Inferior parietal cortex (tissue), 1 donor: Measurements from ENCODE around the gene CCT4.
"Not testable (repeated sequence)": the region's sequence is repeated elsewhere in the genome, so short reads cannot be mapped to it uniquely, and the experiment has no call there.

Source experiments
- DNase-seq: peaks from one replicate; pipeline ENCODE4 v3.0.0-alpha.2; 2016; ENCODE audit errors: extremely low spot score

CCT4 gene, protein sequence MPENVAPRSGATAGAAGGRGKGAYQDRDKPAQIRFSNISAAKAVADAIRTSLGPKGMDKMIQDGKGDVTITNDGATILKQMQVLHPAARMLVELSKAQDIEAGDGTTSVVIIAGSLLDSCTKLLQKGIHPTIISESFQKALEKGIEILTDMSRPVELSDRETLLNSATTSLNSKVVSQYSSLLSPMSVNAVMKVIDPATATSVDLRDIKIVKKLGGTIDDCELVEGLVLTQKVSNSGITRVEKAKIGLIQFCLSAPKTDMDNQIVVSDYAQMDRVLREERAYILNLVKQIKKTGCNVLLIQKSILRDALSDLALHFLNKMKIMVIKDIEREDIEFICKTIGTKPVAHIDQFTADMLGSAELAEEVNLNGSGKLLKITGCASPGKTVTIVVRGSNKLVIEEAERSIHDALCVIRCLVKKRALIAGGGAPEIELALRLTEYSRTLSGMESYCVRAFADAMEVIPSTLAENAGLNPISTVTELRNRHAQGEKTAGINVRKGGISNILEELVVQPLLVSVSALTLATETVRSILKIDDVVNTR

GRCh38 chr2:61888267-61889055, at the start of gene CCT4:
TSS of gene CCT4 (minus strand) at chr2:61888656. CDS start at chr2:61888507, 149 bp downstream.
- peak; percentile 89 for DNase-seq

- DNase-seq = no peak
Measured at GRCh38 chr2:61937886-61938285, 49.4 kb upstream of the CCT4 start.

GRCh38 chr2:61937098-61937497, 48.6 kb upstream of the CCT4 start:
- no peak for DNase-seq

GRCh38 chr2:61928826-61929461, 40.5 kb upstream of the CCT4 start:
- no peak for DNase-seq

DNA sequence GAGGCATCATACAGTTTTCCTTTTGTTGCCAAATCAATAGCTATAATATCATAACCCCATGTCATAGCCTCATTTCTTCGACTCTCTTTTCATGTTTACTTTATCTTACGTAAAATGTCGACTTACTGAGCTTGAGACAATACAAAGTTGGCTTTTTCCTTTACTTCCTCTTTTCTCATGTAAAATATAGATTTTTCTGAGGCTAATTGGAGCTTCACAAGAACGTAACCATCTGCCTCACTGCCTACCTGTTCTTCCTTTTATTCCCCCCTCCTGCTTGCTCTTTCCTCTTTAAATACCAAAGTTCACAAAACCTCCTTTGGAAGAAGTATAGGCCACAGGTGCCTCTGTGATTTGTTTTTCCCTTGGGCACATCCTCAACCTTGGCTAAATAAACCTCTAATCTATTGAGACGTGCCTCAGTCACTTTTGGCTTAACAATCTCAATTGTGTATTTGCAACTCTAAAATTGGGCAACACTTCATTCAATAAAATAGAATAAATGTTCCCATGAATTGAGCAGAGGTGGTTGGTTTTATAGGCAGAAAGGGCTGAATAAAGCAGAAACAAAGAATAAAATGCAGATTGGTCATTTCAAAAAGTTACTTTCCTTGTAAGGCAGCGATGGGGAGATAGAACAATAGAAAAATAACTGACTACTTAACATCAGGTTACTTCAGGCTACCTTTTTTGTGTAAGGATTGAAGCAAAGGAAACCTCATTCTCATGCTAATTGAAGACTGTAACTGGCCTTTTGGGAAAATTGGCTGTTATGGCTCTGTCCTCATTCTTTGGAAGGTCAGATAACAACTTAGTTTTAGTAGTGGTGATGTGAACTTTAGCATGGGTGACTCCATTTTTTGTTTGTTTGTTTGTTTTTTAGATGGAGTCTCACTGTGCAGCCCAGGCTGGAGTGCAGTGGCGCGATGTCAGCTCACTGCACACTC, 38.3 kb upstream of the CCT4 start:
- no peak for DNase-seq

DNA sequence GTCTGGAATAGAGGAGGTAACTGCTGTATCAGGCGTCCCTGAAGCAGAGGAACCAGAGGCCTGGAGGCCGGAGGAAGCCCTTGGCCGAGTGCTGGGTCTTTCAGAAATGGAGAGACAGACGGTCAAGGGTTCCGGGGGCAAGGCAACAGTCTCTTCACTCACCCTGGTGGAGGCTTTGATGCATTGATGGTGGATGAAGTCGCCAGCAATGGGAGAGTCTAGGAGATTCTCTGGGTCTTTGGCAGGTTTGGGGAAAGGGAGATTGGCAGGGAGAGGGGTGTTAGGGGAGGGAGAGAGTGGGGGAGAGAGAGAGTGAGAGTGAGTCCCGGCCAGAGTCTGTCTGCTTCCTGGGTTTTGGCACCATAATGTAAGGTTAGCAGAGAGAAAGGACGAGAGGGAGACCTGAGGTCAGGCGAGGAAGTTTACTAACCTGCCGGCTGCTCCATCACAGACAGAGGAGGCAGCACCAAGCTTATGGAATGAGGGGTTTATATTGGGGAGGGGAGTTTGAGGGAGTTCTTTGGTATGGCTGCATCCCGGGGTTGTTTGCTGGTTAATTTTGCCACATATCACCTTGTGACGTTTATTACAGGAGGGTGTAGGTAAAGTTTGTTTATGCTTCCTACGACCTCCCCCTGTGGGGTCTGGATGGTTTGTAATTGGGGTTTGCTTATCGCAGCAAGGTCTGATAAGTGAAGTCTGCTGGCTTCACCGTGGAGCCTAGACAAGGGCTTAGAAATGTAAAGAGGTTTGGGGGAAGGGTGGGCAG, 36.6 kb upstream of the CCT4 start:
- no peak for DNase-seq

DNA sequence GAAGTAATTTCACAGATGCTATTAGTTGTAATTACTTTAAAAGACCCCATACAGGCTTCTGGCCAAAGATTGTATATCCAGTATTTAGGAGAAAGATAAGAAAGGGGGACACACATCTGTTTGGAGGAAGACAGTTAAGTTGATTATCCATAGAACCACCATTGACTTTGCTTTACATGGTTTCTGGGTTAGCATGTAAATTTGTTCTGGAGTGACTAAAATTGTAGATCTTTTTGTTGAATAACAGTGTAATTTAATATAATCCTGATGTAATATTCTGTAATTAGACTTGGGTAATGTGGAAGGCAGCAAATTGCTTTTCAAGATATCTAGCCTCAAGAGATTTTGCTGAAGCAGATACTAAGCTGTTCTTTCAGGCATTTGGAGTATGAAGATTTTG, 34.3 kb upstream of the CCT4 start:
- DNase-seq = no peak

- no peak for DNase-seq
Measured at GRCh38 chr2:61920548-61920947, 32.1 kb upstream of the CCT4 start.

DNA sequence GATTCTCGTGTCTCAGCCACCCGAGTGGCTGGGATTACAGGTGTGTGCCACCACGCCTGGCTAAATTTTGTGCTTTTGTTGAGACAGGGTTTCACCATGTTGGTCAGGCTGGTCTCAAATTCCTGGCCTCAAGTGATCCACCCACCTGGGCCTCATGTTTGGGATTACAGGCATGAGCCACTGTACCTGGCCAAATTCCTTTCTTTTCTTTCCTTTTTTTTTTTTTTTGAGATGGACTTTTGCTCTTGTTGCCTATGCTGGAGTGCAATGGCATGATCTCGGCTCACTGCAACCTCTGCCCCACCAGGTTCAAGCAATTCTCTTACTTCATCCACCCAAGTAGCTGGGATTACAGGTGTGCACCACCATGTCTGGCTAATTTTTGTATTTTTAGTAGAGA, 26.3 kb upstream of the CCT4 start:
- DNase-seq = not testable (repeated sequence)

DNA sequence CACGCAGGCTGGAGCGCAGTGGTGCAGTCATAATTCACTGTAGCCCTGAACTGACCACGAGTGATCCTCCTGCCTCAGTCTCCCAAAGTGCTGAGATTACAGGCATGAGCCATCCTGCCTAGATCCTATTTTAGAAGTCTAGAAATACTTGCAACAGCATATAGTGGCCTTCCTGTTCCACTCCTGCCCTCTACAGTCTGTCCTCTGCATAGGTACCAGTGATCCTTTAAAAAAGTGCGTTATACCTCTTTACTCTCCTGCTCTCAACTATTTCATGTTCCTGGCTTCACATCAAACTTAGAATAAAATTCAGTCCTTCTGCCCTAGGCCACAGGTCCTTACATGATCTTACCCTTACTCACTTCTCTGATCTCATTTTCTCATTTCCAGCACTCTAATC, 23.1 kb upstream of the CCT4 start:
- no peak for DNase-seq

DNA sequence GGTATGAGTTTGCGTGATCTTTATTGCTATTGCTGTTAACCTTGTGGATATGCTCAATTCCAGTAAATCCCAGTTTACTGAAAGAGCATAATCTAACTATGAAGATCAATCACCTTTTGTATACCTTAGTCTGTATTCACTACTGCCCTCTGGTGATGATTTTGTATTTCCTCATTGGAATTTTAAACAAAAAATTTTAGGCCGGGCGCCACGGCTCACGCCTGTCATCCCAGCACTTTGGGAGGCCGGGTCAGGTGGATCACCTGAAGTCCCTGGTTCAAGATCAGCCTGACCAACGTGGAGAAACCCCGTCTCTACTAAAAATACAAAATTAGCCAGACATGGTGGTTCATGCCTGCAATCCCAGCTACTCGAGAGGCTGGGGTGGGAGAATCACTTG, 22.1 kb upstream of the CCT4 start:
- DNase-seq = no peak

- no peak for DNase-seq
Measured at GRCh38 chr2:61909116-61909515, 20.7 kb upstream of the CCT4 start.

DNA sequence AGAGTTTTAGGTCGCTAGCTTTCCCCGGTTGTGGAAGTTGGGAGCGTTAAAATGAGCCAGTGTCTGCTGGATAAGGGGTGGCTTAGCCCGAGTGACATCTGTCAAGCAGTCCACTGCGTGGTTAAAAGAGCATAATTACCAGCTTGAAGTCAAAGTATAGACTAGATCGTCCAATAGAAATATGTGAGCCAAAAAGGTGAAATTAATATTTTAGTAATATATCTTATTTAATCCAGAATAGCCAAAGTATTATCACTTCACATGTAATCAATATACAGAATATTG, 17.7 kb upstream of the CCT4 start:
- DNase-seq = no peak

DNA sequence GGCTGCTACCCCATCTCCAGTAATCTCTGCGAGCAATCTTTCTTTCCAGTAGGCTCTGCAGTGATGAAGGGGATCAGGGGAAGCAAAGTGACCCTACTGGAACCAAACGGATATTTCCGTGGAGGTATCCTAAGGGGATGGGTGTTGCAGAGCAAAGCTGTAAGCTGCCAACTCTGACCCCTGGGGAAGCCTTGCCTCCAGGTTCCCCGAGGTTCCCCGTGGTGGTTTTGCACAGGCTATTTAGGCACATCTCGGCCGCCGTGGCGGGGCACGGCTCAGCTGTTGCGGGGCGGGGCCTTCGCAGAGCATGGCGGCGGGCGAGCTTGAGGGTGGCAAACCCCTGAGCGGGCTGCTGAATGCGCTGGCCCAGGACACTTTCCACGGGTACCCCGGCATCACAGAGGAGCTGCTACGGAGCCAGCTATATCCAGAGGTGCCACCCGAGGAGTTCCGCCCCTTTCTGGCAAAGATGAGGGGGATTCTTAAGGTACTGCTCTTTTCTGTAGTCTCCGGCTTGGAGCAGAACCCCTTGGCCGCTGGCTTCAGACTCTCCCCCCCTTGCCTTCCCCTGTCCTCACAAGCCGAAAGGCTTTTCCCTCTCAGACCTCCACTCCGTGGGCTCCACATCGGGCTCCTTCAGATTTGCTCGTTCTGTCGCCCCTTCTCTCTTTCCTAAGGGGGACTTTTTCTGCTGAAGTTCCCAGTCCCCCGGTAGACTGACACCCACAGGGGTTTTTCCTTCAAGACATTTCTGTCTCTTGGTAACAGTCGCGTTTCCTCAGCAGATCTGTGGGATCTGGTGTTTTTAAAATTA, 17.1 kb upstream of the CCT4 start, which contains the start of gene COMMD1:
Gene COMMD1, plus strand, starts transcription at position 303 of the 814 bp plus-strand sequence. Its CDS starts 5 bp downstream, at position 308.
- DNase-seq = peak; percentile 86

- no peak for DNase-seq
Measured at GRCh38 chr2:61900281-61900680, 11.8 kb upstream of the CCT4 start.

- no peak for DNase-seq
Measured at GRCh38 chr2:61898810-61899209, 10.4 kb upstream of the CCT4 start.

DNA sequence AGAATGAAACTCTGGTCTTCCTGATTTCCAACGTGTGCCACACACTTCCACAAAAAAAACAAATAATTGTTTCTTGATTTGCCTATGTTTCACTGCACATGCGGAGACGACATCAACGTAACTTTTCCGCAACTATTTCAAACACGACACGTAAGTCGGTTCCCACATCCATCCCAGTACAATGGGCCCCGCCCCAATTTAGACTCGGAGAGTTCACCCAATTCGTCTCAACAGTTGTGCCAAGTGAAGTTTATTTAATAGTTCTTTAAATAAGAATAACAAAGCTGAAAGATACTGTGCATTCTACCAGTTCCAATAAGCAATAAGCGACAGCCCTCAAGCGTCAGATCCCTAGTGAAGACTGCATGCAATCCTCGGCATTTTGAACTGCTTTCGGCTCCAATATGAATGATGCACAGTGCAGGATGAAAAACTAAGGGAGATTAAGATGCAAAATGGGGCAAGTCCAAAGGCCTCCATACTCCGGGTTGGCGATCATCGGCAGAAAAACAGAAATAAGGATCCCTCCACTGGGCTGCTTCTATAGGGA, 664 bp downstream of the CCT4 start:
- peak; percentile 47 for DNase-seq

- no peak for DNase-seq
Measured at GRCh38 chr2:61885896-61886603, 2.4 kb downstream of the CCT4 start.

DNA sequence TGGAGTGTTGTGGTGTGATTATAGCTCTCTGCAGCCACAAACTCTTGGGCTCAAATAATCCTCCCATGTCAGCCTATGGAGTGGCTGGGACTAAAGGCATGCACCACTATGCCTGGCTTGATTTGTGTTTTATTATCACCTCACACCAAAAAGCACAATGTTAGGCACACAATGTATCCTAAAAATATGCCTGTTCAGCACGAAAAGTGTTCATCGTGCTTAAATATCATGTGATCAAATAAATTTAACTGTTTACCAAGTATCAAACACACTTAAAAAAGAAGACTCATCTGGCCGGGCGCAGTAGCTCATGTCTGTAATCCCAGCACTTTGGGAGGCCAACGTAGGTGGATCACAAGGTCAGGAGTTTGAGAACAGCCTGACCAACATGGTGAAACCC, 5.6 kb downstream of the CCT4 start:
- DNase-seq = no peak
